ENCODE measurements around the gene ITIH3. TPM values are rescaled to one million over a fixed set of nuclear protein-coding genes. Genes with fewer than 3 reads are reported as not detected.

ITIH3 gene
- total and polyA plus RNA-seq, 10 of the 15 experiments (the other 5 are each of a cell fraction or from before 2014, with no cell fraction given), result 0.07 to 0.17 (median 0.15) TPM; not detected in 7

DNA sequence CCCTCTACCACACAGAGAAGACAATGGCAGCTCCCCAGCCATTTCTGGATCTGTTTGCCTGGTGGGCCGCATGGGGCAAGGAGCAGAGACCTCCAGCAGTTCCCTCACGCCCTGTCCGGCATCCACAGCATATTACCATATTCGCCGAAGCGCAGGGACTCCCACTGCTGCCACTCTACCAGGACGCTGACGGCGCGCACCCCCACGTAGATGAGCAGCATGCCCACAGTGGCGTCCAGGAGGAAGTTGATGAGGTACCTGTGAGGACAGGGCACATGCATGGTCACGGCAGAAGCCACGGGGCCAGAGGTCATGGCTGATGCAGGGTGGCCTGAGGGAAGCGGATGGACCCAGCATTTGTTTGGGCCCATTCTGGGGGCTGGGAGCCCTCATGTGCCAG is 55.1 kb downstream of the ITIH3 start:
- BruUV-seq (replicated peaks), result no TSS peak
- H3K4me1 ChIP-seq (ENCODE audit: control insufficient read depth, insufficient read depth, low read length), result peaks cover 8% of the 10 kb centered on the region
- H3K9ac ChIP-seq (ENCODE audit: control insufficient read depth, insufficient read depth, low read length), result no peak overlapping the region
- peaks cover 14 to 18% of the 10 kb centered on the region in 2 experiments for H3K36me3 ChIP-seq (ENCODE audit: control insufficient read depth in 2 of 2, insufficient read depth in 2 of 2, low read length in 1 of 2)
- no peak overlapping the region for H3K27ac ChIP-seq (ENCODE audit: control insufficient read depth, insufficient read depth)
- ChIA-PET CTCF (interaction anchor here (1.1 to 2.4 kb wide), 5 partner anchors 11 to 86 kb away, joined by 4 to 11 read pairs (median 5); partner anchors contain the start of gene STIMATE), SMC1A (ENCODE audit: uncharacterized antibody, unreplicated experiment) (interaction anchor here (1.3 to 1.9 kb wide), 2 partner anchors 55 to 78 kb away, joined by 4 read pairs; no protein-coding TSS in a partner anchor), POLR2A (no interaction called here), RAD21 (ENCODE audit: unreplicated experiment) (no interaction called here)
- H3K4me2 ChIP-seq (ENCODE audit: control insufficient read depth, insufficient read depth), result no peak overlapping the region
- no peak for TF ChIP-seq MXI1 (IDR thresholded peaks at IDR 0.05; ENCODE audit: low read depth, low read length)
- TF ChIP-seq GABPA (IDR thresholded peaks at IDR 0.05; ENCODE audit: low read depth), result no peak
- no peak for TF ChIP-seq KDM1A (IDR thresholded peaks at IDR 0.05; ENCODE audit: borderline replicate concordance)
- no peak for TF ChIP-seq ZNF207 (IDR thresholded peaks at IDR 0.05; ENCODE audit: borderline replicate concordance)
- TF ChIP-seq ZNF217 (IDR thresholded peaks at IDR 0.05), result no peak
- no peak for TF ChIP-seq ETV6 (conservative IDR thresholded peaks at IDR 0.05 in 1 of 2, IDR thresholded peaks at IDR 0.05 in 1 of 2; ENCODE audit: borderline replicate concordance in 1 of 2, low read depth in 1 of 2)
- TF ChIP-seq IKZF2 (IDR thresholded peaks at IDR 0.05), result no peak
- TF ChIP-seq DPF2 (IDR thresholded peaks at IDR 0.05), result no peak
- no peak for TF ChIP-seq PAX8 (IDR thresholded peaks at IDR 0.05)
- TF ChIP-seq HDAC6 (IDR thresholded peaks at IDR 0.05; ENCODE audit: unreplicated experiment), result no peak
- H3K79me2 ChIP-seq (ENCODE audit: control insufficient read depth, insufficient read depth, low read length), result no peaks in the 10 kb centered on the region
- intact Hi-C loops (cut with micrococcal nuclease; ENCODE audit: unreplicated experiment), result no loop called here
- H3K9me3 ChIP-seq (replicated peaks; ENCODE audit: control insufficient read depth, insufficient read depth, low read length), result no peaks in the 10 kb centered on the region
- 95% methylated on average over 15 of the region's 15 CpGs for WGBS (ENCODE audit: insufficient coverage, insufficient replicate concordance, low lambda C conversion rate, missing lambda C conversion rate)
- no peak for ATAC-seq
- in situ Hi-C loops (cut with MboI), result loop anchor here (10.0 kb wide), 1 partner anchor 225 kb away; no protein-coding TSS in a partner anchor
- no peak for FAIRE-seq
- no peaks in the 10 kb centered on the region for H3K27me3 ChIP-seq (replicated peaks in 1 of 2; ENCODE audit: control insufficient read depth in 2 of 2, insufficient read depth in 2 of 2, low read length in 1 of 2)
- no peak for DNase-seq (ENCODE audit: low read depth, low spot score)
- H4K20me1 ChIP-seq (ENCODE audit: control insufficient read depth, insufficient read depth), result no peaks in the 10 kb centered on the region
- H2AFZ ChIP-seq (ENCODE audit: control insufficient read depth, low read depth, low read length), result no peak overlapping the region
- H3K4me3 ChIP-seq, result no peak overlapping the region
